ENCODE results near the gene ZNHIT1. TPM values are rescaled to one million over a fixed set of nuclear protein-coding genes. Genes with fewer than 3 reads are reported as not detected.

Gene ZNHIT1
- total RNA-seq, 2 donors from 2014 or later, result 75.2 to 109 TPM

- Histone ChIP-seq H3K4me1 (replicated peaks) (peaks cover 5% of the 10 kb centered on the region), H3K4me3 (no peak overlapping the region), H3K36me3 (no peaks in the 10 kb centered on the region), H3K9me3 (no peaks in the 10 kb centered on the region), H3K27me3 (replicated peaks; ENCODE audit: insufficient read depth) (peaks cover 66% of the 10 kb centered on the region), H3K27ac (no peak overlapping the region)
- WGBS, result 2% methylated on average over 17 of the region's 17 CpGs
- no peak for DNase-seq (ENCODE audit: low spot score)
- intact Hi-C loops (cut with DNase I), result no loop called here
- no peak for TF ChIP-seq POLR2AphosphoS5 (IDR thresholded peaks at IDR 0.05)
Measured at GRCh38 chr7:101170617-101171441, 47.1 kb upstream of the ZNHIT1 start.

GRCh38 chr7:101171442-101171837 is 46.5 kb upstream of the ZNHIT1 start:
- no peak overlapping the region for H3K27ac ChIP-seq
- TF ChIP-seq POLR2AphosphoS5 (IDR thresholded peaks at IDR 0.05) (no peak), CTCF (IDR thresholded peaks at IDR 0.05) (no peak), POLR2A (IDR thresholded peaks at IDR 0.05) (no peak)
- H3K27me3 ChIP-seq (replicated peaks; ENCODE audit: insufficient read depth), result peaks cover 62% of the 10 kb centered on the region
- H3K36me3 ChIP-seq, result no peaks in the 10 kb centered on the region
- no peak for DNase-seq (ENCODE audit: low spot score)
- H3K4me1 ChIP-seq (replicated peaks), result peaks cover 5% of the 10 kb centered on the region
- H3K4me3 ChIP-seq, result no peak overlapping the region
- H3K9me3 ChIP-seq, result no peaks in the 10 kb centered on the region
- intact Hi-C loops (cut with DNase I), result no loop called here
- 3% methylated on average over 12 of the region's 13 CpGs for WGBS

GRCh38 chr7:101172005-101172853 is 45.7 kb upstream of the ZNHIT1 start:
- Histone ChIP-seq H3K36me3 (no peaks in the 10 kb centered on the region), H3K9me3 (no peaks in the 10 kb centered on the region), H3K4me1 (replicated peaks) (peaks cover 5% of the 10 kb centered on the region), H3K4me3 (no peak overlapping the region), H3K27ac (no peak overlapping the region), H3K27me3 (replicated peaks; ENCODE audit: insufficient read depth) (peaks cover 54% of the 10 kb centered on the region)
- DNase-seq (ENCODE audit: low spot score), result no peak
- no peak for TF ChIP-seq CTCF (IDR thresholded peaks at IDR 0.05)
- no peak for TF ChIP-seq POLR2AphosphoS5 (IDR thresholded peaks at IDR 0.05)
- TF ChIP-seq POLR2A (IDR thresholded peaks at IDR 0.05), result no peak
- intact Hi-C loops (cut with DNase I), result no loop called here
- WGBS, result 2% methylated on average over 41 of the region's 79 CpGs

- H3K9me3 ChIP-seq, result no peaks in the 10 kb centered on the region
- DNase-seq (ENCODE audit: low spot score), result peak; percentile 67
- peaks cover 46% of the 10 kb centered on the region for H3K27me3 ChIP-seq (replicated peaks; ENCODE audit: insufficient read depth)
- TF ChIP-seq CTCF (IDR thresholded peaks at IDR 0.05) (peak in 1 of 4 experiments; percentile 4), POLR2A (IDR thresholded peaks at IDR 0.05) (no peak)
- WGBS, result under 1% methylated on average over 51 of the region's 53 CpGs
- no peak overlapping the region for H3K4me3 ChIP-seq
- peaks cover 5% of the 10 kb centered on the region for H3K4me1 ChIP-seq (replicated peaks)
- H3K36me3 ChIP-seq, result no peaks in the 10 kb centered on the region
- intact Hi-C loops (cut with DNase I), result no loop called here
- no peak overlapping the region for H3K27ac ChIP-seq
Measured at GRCh38 chr7:101172854-101173751, 44.9 kb upstream of the ZNHIT1 start.

All from prostate gland (tissue), 2 donors.